Measurements from ENCODE around the gene LPIN3.

LPIN3 gene

GRCh38 chr20:41406353-41406752 is 65.7 kb downstream of the LPIN3 start:
- TF ChIP-seq, protein P1, sequence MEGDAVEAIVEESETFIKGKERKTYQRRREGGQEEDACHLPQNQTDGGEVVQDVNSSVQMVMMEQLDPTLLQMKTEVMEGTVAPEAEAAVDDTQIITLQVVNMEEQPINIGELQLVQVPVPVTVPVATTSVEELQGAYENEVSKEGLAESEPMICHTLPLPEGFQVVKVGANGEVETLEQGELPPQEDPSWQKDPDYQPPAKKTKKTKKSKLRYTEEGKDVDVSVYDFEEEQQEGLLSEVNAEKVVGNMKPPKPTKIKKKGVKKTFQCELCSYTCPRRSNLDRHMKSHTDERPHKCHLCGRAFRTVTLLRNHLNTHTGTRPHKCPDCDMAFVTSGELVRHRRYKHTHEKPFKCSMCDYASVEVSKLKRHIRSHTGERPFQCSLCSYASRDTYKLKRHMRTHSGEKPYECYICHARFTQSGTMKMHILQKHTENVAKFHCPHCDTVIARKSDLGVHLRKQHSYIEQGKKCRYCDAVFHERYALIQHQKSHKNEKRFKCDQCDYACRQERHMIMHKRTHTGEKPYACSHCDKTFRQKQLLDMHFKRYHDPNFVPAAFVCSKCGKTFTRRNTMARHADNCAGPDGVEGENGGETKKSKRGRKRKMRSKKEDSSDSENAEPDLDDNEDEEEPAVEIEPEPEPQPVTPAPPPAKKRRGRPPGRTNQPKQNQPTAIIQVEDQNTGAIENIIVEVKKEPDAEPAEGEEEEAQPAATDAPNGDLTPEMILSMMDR (IDR thresholded peaks at IDR 0.05; ENCODE audit: insufficient read depth, low read length, poor library complexity, severe bottlenecking) = no peak
- Histone ChIP-seq H3K36me3 (ENCODE audit: control insufficient read depth, insufficient read depth, low read length) (peaks cover 34% of the 10 kb centered on the region), H3K27me3 (replicated peaks; ENCODE audit: control insufficient read depth, insufficient read depth, low read length) (no peaks in the 10 kb centered on the region), H3K4me3 (replicated peaks; ENCODE audit: low read depth, low read length) (no peak overlapping the region)
- no peak for DNase-seq (ENCODE audit: extremely low read depth, insufficient read length)

GRCh38 chr20:41406896-41407444 is 66.3 kb downstream of the LPIN3 start:
- no peaks in the 10 kb centered on the region for H3K27me3 ChIP-seq (replicated peaks; ENCODE audit: control insufficient read depth, insufficient read depth, low read length)
- H3K4me3 ChIP-seq (replicated peaks; ENCODE audit: low read depth, low read length) = no peak overlapping the region
- TF ChIP-seq, protein P1 (IDR thresholded peaks at IDR 0.05; ENCODE audit: insufficient read depth, low read length, poor library complexity, severe bottlenecking) = no peak
- no peak for DNase-seq (ENCODE audit: extremely low read depth, insufficient read length)
- H3K36me3 ChIP-seq (ENCODE audit: control insufficient read depth, insufficient read depth, low read length) = peaks cover 36% of the 10 kb centered on the region

DNA sequence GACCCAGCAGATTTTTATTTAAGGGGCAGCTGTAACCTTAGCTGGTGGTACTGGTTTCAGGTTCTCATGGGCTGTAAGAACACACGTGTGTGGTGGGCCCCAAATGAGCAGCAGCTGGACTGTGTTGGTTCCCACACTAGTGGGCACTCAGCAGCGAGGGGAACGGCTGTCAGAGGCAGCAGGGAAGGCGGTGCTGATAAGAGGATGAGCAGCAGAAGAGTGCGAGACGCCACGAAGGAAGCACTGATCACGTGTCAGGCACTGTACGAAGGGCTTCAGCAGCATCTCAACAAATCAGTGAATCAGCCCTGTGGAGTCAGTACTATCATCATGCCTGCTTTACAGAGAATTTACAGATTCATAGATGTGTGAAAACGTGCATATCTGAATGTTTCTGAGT is 67.0 kb downstream of the LPIN3 start:
- TF ChIP-seq, protein P1 (IDR thresholded peaks at IDR 0.05; ENCODE audit: insufficient read depth, low read length, poor library complexity, severe bottlenecking) = no peak
- no peaks in the 10 kb centered on the region for H3K27me3 ChIP-seq (replicated peaks; ENCODE audit: control insufficient read depth, insufficient read depth, low read length)
- peaks cover 38% of the 10 kb centered on the region for H3K36me3 ChIP-seq (ENCODE audit: control insufficient read depth, insufficient read depth, low read length)
- no peak overlapping the region for H3K4me3 ChIP-seq (replicated peaks; ENCODE audit: low read depth, low read length)
- DNase-seq (ENCODE audit: extremely low read depth, insufficient read length) = no peak

DNA sequence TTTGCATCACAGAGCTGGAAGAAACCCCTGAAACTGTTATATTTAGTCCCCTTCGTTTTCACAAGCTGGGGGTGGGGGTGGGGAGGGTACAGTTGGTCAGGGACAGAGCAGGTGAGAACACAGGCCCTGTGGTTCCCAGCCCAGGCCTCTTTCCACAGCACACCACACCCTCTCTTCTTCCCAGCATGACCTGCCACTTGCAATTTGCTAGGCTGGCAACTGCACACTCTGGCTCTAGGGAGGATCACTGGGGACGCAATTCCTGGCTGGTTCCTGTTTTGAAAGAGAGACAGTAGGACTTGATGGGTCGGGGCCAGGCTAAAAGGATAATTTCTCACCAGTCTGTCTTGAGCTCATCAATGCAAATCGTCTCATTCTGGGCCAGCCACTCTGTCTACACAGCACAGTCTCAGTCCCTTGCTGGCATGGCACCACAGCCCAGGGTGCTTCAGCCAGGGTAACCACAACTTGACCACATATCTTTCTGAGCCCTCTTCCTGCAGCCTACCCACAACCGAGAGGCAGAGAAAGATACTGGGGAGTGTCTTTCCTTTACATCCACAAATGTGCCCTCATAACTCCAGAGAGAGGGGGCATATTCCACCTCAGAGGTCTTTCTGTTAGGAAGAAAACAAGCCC is 67.7 kb downstream of the LPIN3 start:
- DNase-seq (ENCODE audit: extremely low read depth, insufficient read length) = no peak
- Histone ChIP-seq H3K27me3 (replicated peaks; ENCODE audit: control insufficient read depth, insufficient read depth, low read length) (no peaks in the 10 kb centered on the region), H3K36me3 (ENCODE audit: control insufficient read depth, insufficient read depth, low read length) (peaks cover 38% of the 10 kb centered on the region), H3K4me3 (replicated peaks; ENCODE audit: low read depth, low read length) (no peak overlapping the region)
- TF ChIP-seq, protein P1 (IDR thresholded peaks at IDR 0.05; ENCODE audit: insufficient read depth, low read length, poor library complexity, severe bottlenecking) = no peak

DNA sequence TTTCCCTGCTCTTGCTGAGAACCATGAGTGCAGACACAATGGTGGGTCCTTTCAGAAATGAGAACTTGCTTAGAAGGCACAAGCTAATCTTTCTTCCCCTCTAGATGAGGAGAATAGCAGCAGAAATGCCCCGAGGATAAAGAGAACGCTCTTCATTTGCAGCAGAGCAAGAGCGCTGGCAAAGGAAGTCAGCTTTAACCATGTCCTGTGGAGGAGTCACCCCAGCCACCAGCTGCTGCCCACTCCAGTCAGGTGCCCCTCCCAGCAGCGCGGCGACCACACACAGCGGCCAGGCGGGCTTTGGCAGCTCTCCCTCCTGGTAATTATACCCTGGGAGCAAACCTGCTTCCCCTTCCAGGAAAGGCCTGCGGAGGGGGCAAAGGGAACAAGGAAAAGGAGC is 68.4 kb downstream of the LPIN3 start:
- no peak for DNase-seq (ENCODE audit: extremely low read depth, insufficient read length)
- Histone ChIP-seq H3K36me3 (ENCODE audit: control insufficient read depth, insufficient read depth, low read length) (peaks cover 38% of the 10 kb centered on the region), H3K27me3 (replicated peaks; ENCODE audit: control insufficient read depth, insufficient read depth, low read length) (no peaks in the 10 kb centered on the region), H3K4me3 (replicated peaks; ENCODE audit: low read depth, low read length) (no peak overlapping the region)
- TF ChIP-seq, protein P1 (IDR thresholded peaks at IDR 0.05; ENCODE audit: insufficient read depth, low read length, poor library complexity, severe bottlenecking) = no peak

All from GM06990 (cell line).